ENCODE data around the gene MYLK. TPM values are rescaled to one million over a fixed set of nuclear protein-coding genes. Genes with fewer than 3 reads are reported as not detected.

Gene MYLK
- total RNA-seq, 2 donors from 2014 or later, result 99.0 to 240 TPM

DNA sequence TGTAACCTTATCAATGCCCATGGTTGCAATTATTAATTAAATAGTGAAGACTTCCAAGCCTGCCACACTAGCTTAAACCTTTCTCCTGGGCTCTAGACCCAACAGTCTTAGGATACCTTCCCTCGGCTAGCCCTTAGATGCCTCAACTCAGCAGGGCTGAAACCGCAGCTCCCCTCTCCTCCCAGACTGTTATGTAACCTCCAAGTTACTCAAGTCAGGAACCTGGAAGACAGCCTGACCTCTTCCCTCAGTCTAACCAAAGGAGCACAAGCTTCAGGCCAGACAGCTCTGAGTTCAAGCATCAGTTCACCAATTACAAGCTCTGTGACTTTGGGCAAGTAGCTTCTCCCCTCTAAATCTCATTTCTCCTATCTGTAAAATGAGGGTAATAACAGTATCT, 228.7 kb downstream of the MYLK start:
- intact Hi-C loops (cut with DNase I, micrococcal nuclease), result loop anchor here in 1 of 2 donors (10.0 kb wide), 1 partner anchor 69 kb away; no protein-coding TSS in a partner anchor
- DNase-seq, result no peak
- no peak for ATAC-seq

DNA sequence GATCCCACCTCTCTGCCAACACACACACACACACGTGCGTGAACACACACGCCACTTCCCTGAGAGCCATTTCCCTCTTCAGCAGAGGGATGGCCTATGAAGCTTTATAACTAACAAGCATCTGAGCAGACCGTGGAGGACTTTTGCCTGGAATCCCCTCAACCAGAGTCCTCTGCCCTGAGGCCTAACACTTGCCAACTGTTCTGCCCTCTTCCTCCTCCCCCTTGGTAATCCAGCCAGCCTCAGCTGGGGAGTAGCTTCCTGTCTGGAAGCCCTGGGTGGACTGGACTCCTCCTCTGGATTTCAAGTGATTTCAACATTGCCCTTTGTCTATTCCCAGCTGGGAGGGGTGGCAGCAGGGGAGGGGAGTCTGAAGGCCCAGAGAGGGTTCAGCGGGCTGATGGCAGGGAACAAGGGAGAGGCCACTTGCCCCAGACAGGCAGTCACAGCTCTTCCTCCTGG, 230.9 kb downstream of the MYLK start:
- ATAC-seq (peak; percentile 69), DNase-seq (peak; percentile 47 to 76)
- intact Hi-C loops (cut with DNase I, micrococcal nuclease), result loop anchor here (5.0 to 10.0 kb wide), 3 partner anchors 49 to 72 kb away; no protein-coding TSS in a partner anchor

DNA sequence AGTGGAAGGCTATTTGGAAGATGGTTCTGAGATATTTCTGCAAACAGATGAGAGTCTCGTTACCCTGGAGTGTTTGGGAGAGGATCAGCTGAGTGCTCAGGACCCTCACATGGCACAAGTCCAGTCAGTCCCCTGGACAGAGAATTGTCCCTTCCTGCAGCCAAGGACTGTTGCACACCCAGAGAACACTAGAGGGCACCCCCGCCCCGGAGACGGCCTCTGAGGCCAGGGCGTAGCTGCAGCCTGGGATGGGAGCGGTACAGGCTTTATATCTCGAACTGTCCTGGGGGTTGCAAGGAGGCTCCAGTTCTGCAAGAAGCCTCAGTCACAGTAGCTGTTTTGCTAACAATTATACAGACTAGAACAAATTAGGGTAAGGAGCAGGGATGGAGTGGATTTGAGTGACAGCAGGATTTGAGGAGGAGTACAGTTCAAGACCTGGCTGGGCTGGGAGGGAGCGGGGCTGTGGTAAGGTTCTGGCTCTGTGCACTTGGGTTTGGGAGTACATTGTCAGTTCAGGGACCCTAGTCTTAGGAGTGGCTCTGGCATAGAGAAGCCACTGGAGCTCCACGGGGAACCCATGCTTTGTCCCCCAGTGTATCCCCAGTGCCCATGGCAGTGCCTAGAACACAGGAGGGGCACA, 231.7 kb downstream of the MYLK start:
- peak; percentile 69 to 85 for DNase-seq
- intact Hi-C loops (cut with DNase I, micrococcal nuclease), result loop anchor here (5.0 to 10.0 kb wide), 3 partner anchors 50 to 72 kb away; no protein-coding TSS in a partner anchor
- peak; percentile 84 for ATAC-seq

DNA sequence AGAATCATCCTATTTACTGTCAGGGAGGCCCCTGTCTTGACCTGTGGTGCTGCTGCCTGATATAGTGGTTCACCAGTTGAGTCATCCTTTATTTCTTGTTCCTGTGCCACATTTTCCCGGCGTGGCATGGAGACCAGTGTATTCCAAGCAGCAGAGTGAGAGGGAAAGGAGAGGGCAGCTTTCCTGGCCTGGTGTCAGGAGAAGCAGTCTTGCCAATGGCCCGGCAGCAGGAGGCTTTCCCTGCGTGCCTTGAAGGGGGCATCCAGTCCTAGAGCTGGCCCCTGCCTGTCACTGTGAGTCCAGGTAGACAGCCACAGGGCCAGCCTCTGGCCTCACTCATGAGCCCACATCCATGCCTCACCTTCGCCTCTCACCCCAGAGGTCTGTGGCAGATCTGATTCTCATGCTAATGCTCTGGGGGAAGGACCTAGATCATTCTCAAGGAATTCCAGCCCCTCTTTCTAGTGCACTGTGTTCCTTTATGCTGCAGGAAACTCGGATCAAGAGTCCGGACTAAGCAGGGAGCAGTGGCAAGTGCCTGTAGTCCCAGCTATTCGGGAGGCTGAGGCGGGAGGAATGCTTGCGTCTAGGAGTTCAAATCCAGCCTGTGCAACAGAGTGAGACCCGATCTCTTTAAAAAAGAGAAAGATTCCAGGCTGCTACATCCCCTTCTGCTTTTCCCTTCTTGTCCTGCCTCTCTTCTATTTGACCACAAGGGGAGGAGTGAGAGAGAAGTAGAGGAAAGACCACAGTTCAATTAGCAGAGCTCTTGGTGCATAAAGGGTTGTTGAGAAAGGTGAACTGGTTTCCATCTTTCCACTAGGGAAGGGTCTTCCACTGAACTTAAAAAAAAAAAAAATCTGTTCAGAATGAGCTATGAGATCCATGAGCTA, 232.4 kb downstream of the MYLK start:
- DNase-seq (no peak), ATAC-seq (no peak)
- intact Hi-C loops (cut with DNase I, micrococcal nuclease), result loop anchor here (5.0 to 10.0 kb wide), 3 partner anchors 51 to 73 kb away; no protein-coding TSS in a partner anchor

DNA sequence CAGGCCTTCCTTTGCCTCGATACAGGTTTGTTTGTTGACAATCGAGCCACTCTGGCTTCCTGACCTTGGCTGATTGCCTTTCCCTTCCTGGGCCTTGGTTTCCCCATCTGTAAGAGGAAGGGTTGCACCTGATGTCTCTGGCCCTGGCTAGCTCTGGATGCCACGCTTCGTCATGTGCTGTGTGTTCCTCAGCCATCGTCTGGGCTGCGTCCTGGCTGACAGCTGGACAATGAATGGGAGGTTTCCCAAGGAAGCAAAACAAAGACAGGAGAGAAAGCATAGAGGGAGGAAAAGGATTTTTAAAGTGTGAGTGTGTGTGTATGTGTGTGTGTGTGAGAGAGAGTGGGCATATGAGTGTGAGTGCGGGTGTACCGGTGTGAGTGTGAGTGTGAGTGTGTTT, 234.0 kb downstream of the MYLK start:
- no peak for ATAC-seq
- intact Hi-C loops (cut with DNase I, micrococcal nuclease), result loop anchor here (5.0 to 10.0 kb wide), 3 partner anchors 52 to 75 kb away; no protein-coding TSS in a partner anchor
- DNase-seq, result no peak

DNA sequence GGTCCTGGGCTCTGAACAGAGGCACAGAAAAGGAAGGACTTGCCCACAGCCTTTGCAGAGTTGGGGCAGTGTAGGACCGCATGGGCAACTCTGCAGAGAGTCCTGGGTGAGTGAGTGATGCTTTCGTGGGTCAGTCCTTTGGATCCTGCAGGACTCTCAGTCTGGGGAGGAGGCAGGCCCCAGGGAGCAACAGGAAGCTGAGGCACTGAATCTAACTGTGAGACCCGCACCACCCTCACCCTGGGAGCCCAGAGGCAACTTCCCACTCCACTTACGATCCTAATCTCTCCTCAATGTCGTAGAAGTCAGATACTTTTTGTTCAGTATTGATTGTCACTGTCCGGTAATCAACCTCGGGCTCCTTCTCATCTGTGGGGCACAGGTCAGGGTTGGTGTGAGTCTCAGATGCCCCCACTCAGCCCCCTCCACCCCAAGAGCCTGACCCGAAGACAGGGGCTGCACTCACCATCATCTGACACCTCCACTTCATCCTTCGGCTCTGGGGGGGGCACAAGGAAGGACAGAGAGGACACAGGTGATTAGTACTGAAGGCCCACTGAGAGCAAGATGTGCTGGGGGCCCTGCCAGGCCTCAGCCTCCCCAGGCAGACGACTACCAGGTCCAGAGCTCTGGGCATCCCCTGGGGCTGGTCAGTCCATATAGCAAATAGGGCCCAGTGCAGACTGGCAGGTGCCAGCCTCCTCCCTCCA, 235.3 kb downstream of the MYLK start:
- no peak for ATAC-seq
- intact Hi-C loops (cut with DNase I, micrococcal nuclease), result no loop called here
- DNase-seq, result no peak

DNA sequence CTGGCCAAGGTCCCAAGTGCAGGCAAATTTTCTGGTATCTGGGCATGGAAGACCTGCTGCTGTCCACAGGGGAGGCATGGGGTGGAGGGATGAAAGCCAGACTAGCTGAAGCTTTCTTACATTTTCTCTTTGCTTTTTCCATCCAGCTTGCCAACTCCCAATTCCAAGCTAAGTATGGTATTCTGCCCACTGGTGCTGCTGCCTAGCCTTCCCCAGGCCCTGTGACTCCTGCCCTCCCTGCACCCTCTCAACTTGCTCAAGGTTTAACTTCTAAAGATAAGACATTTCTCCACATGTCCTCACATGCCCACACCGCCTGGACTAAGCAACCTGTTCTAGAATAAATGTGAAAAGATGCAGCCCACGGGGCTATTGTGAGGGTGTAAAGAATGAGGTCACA, 239.8 kb downstream of the MYLK start:
- no peak for DNase-seq
- ATAC-seq, result no peak
- intact Hi-C loops (cut with DNase I, micrococcal nuclease), result no loop called here

DNA sequence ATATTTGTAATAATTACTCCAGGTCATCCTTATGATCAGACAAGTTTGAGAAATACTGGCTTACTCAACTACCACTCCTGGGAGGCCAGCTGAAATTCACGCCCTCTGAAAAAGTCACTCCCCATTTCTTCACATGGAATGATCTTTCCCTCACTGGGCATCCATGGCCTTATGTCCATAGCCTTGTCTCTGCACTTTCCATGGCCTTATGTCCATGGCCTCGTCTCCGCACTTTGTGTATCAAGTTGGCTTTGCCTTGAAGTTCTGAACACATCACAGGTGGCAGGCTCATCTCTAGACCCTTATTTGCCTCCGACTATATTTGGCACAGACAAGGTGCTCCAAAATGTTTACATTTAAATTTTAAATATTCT, 241.2 kb downstream of the MYLK start:
- ATAC-seq (no peak), DNase-seq (no peak)
- intact Hi-C loops (cut with DNase I, micrococcal nuclease), result no loop called here

DNA sequence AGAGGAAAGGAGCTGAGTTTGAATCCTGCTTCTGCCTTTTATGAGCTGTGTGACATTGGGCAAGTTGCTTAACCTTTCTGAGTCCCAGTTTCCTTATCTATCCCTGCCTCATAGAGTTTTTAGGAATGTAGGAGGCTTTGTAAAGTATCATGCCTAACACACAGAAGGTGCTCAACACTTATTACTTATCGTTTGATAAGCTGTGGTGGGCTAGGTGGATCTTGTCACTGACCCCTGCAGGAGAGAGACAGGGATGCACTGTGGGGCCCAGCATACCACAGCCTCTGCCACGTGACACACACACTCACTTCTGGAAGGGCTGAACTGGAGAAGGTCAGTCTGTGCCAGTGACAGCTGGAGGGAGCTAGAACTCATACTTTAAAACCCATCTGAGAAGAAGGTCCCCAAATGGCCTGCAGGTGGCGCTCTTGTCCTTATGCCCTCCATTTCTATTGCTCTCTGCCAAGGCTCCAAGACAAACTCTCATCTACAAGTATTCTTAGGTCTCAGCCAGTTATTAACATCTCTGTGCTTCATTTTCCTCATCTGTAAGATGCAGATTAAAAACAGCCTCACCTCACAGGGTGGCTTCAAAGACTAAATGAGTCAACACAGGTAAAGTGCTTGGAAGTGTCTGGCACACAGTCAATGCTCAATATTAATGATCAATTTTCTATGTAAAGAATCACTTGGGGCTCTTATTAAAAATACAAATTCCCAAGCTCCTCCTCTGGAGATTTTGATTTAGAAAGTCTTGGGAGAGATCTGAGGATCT, 241.8 kb downstream of the MYLK start:
- intact Hi-C loops (cut with DNase I, micrococcal nuclease), result no loop called here

DNA sequence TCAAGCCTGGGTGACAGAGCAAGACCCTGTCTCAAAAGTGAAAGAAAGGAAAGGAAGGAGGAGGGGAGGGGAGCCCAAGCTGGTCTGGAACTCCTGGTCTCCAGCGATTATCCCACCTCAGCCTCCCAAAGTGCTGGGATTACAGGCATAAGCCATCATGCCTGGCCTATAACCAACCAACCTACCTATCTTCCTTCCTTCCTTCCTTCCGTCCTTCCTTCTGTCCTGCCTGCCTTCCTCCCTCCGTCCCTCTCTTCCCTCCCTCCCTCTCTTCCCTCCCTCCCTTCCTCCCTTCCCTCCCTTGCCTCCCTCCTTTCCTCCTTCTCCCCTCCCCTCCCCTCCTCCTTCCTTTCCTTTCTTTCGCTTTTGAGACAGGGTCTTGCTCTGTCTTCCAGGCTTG, 242.6 kb downstream of the MYLK start:
- intact Hi-C loops (cut with DNase I, micrococcal nuclease), result no loop called here
- ATAC-seq, result no peak
- no peak for DNase-seq

More for the DNA sequence above, 241.8 kb downstream of the MYLK start:
- ATAC-seq (peak; percentile 89), DNase-seq (peak; percentile 81 to 85)

DNA sequence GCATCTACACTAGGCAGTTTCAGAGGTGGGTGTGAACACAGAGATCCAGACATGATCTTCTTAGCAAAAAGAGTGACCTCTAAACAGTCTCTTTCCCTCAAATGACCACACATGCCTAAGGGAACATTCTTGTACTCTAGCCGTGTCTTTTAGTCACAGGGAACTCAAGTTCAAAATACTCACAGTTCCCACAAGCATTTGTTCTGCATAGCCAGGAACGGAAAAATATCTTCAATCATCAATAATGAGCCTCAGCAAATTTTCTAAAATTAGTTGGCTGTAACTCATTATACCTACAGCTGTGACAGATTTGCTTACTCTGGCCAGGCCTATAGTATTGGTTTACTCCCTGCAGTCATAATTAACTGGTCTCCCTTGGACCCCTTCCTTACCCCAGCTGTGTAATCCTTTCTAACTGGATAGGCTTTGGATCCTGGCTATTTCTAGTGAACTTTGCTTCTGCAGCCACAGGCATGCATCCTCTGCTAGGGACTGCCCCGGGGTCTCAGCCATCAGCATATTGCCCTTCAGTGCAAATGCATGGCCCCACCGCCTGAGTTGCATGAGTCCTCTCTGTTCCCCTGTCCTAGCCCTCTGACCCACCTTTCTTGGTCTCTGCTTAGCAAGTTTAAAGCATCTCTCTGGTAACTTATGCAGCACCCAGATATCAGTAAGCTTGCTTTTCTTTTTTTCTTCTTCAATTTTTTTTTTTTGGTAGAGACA, 243.2 kb downstream of the MYLK start:
- no peak for ATAC-seq
- intact Hi-C loops (cut with DNase I, micrococcal nuclease), result no loop called here
- DNase-seq, result no peak

DNA sequence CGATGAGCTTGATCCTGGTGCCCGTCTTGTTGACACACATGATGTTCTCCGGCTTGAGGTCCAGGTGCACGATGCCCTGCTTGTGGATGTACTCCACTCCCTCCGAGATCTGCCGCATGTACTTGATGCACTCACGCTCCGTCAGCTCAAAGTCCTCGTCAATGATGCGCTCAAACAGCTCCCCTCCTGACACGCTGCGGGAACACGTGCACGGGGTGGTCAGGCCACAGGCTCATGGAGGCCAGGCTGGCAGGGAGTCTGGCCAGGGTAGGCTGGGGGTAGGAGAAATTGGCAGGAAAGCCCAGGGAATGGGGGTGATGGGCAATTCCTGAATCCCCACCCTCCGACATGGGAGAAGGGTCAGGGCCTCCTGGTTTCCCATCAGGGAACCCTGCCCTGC, 243.8 kb downstream of the MYLK start:
- DNase-seq (no peak), ATAC-seq (no peak)
- intact Hi-C loops (cut with DNase I, micrococcal nuclease), result no loop called here

DNA sequence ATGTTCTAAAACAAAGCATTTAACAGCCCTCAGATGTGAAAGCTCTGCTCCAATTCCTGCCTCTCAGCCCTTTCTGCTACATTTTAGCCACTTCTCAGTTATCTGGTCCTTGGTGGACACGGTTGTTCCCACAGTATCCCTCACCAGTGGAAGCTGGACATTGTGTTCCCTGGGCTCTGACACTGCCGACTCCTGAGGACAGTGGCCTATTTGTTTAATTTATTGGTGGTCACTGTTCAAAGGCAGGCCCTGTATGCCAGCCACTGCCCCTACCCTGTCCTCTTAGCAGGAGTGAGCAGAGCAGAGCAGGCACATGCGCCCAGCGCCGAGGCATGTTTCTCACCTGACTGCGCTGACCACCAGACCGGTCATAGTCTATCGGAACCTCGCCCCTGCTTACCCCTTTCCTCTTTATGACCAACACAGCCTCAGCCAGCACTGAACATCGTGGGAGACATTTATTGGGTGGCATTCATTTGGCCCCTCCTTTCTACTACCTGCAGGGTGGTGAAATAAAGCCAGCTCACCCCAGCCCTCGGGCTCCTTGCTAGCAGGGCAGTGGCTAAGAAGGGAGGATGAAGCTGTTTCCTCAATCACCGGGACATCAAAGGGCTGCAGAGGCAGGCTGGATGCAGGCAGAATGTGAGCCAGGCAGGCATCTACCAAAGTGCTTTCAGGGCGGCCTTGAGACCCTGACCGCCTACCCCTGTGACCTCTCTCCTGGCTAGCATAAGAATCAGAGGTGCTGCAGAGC, 245.0 kb downstream of the MYLK start:
- no peak for ATAC-seq

DNA sequence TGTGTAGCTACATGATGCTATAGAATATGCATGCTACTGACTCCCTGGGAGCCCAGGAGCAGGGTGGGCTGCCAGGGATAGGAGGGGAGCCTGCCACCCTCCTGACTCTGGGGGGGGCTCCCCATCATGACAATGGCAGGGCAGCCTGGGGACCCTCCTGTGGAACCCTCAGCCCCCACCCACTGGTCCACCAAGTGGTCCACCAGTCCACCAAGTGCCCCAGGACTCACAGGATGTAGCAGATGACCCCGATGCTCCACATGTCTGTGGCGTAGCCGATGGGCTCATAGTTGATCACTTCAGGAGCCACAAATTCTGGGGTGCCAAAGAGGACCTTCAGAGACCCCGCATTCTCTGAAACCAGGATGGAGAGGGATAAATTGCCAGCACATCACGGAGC, 246.3 kb downstream of the MYLK start:
- ATAC-seq (no peak), DNase-seq (no peak)

More for the DNA sequence above, 245.0 kb downstream of the MYLK start:
- no peak for DNase-seq
- intact Hi-C loops (cut with DNase I, micrococcal nuclease), result no loop called here

DNA sequence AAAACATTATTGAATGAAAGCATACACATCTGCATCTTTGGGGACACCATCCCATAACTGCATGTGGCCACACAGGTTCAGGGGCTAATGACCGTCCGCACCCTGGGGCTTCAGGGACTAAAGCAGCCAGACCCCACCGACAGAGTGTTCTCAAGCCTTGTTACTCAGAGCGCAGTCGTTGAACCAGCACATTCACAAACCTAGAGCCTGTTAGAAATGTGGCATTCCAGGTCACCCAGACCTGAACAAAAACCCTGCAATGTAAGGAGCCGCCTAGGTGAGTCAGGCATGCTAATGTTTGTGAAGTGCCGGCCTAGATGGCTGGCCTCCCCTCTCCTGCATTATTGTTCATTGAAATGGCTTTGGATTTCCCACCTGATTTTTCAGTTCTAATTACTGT, 247.0 kb downstream of the MYLK start:
- DNase-seq (no peak), ATAC-seq (no peak)
- intact Hi-C loops (cut with DNase I, micrococcal nuclease), result no loop called here

More for the DNA sequence above, 246.3 kb downstream of the MYLK start:
- intact Hi-C loops (cut with DNase I, micrococcal nuclease), result no loop called here

DNA sequence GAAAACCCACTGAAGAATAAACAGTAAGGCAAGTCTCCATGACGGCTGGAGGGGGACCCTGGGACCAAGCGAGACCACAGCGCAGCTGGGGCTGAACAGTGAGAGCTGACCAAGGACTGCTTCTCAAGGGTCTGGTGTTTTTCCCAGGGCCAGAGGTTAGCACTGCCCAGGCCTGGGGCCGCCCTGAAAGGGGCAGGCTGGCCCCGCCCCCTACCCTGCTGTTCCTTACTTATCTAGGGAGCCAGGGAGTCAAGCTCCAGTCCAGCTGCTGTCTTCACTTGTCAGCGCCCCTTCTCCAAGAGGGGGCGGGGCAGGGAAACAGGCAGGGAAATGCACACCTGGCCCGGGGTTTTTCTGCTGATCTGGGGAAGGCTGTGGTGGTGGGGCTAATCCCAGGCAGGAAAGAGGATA, 247.7 kb downstream of the MYLK start:
- DNase-seq (no peak), ATAC-seq (peak; percentile 25)
- intact Hi-C loops (cut with DNase I, micrococcal nuclease), result no loop called here

DNA sequence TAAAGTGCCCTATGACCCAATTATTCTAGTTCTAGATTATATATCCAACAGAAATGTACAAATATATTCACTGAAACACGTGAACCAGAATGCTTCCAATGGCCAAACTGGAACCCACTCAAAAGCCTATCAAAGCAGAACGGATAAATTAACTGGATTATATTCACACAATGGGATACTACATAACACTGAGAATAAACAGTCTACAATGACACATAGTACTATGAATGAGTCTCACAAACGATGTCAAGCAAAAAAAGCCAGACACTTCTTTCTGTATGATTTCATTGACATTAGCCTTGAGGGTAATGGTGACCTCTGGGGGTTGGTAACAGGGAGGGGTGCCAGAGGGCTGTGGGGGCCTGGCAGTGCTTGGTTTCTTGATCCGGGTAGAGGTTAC, 248.4 kb downstream of the MYLK start:
- intact Hi-C loops (cut with DNase I, micrococcal nuclease), result no loop called here
- no peak for DNase-seq
- ATAC-seq, result no peak
